ENCODE measurements around the gene BOLA3.
"Not testable (repeated sequence)": the region's sequence is repeated elsewhere in the genome, so short reads cannot be mapped to it uniquely, and the experiment has no call there.

Gene BOLA3

GRCh38 chr2:74093840-74094239 is 53.9 kb downstream of the BOLA3 start:
- no peak overlapping the region for H3K27ac ChIP-seq
- TF ChIP-seq CTCF (IDR thresholded peaks at IDR 0.05) (no peak), ZFX (IDR thresholded peaks at IDR 0.05; ENCODE audit: borderline replicate concordance) (no peak)

- TF ChIP-seq CTCF (IDR thresholded peaks at IDR 0.05) (no peak), ZFX (IDR thresholded peaks at IDR 0.05; ENCODE audit: borderline replicate concordance) (no peak)
- no peak overlapping the region for H3K27ac ChIP-seq
Measured at GRCh38 chr2:74093426-74093825, 54.3 kb downstream of the BOLA3 start.

- no peak overlapping the region for H3K27ac ChIP-seq
- TF ChIP-seq CTCF (IDR thresholded peaks at IDR 0.05) (no peak), ZFX (IDR thresholded peaks at IDR 0.05; ENCODE audit: borderline replicate concordance) (no peak)
Measured at GRCh38 chr2:74092275-74092674, 55.4 kb downstream of the BOLA3 start.

- no peak for TF ChIP-seq CTCF (IDR thresholded peaks at IDR 0.05)
- no peak for TF ChIP-seq ZFX (IDR thresholded peaks at IDR 0.05; ENCODE audit: borderline replicate concordance)
- no peak overlapping the region for H3K27ac ChIP-seq
Measured at GRCh38 chr2:74091391-74091790, 56.3 kb downstream of the BOLA3 start.

- no peak for TF ChIP-seq ZFX (IDR thresholded peaks at IDR 0.05; ENCODE audit: borderline replicate concordance)
- no peak for TF ChIP-seq CTCF (IDR thresholded peaks at IDR 0.05)
- no peak overlapping the region for H3K27ac ChIP-seq
Measured at GRCh38 chr2:74089816-74090745, 57.6 kb downstream of the BOLA3 start.

- not testable (repeated sequence) for H3K27ac ChIP-seq
Measured at GRCh38 chr2:74088676-74089075, 59.0 kb downstream of the BOLA3 start.

GRCh38 chr2:74087696-74088095 is 60.0 kb downstream of the BOLA3 start:
- TF ChIP-seq CTCF (IDR thresholded peaks at IDR 0.05) (no peak), ZFX (IDR thresholded peaks at IDR 0.05; ENCODE audit: borderline replicate concordance) (no peak)
- H3K27ac ChIP-seq = no peak overlapping the region

Measured in 22Rv1 (cell line).